ENCODE data around the gene NELFB.
A peak's percentile ranks its signal among the peaks of the same experiment; 100 is the strongest.

The NELFB gene

GRCh38 chr9:137299938-137300337 is 44.8 kb downstream of the NELFB start:
- Histone ChIP-seq H3K4me2 (ENCODE audit: low read length) (peak overlapping the region; percentile 73), H3K9ac (ENCODE audit: low read length) (no peak overlapping the region), H3K79me2 (ENCODE audit: low read length) (no peaks in the 10 kb centered on the region), H4K20me1 (ENCODE audit: insufficient read depth, low read length) (no peaks in the 10 kb centered on the region), H3K4me1 (ENCODE audit: low read length) (peaks cover 33% of the 10 kb centered on the region), H3K27ac (ENCODE audit: low read length) (no peak overlapping the region), H3K27me3 (ENCODE audit: low read depth, low read length) (no peaks in the 10 kb centered on the region), H3K9me3 (ENCODE audit: insufficient read depth, low read length) (no peaks in the 10 kb centered on the region), H3K36me3 (replicated peaks; ENCODE audit: low read depth, low read length) (no peaks in the 10 kb centered on the region), H3K4me3 (ENCODE audit: low read length) (no peak overlapping the region), H2AFZ (ENCODE audit: low read depth, low read length) (no peak overlapping the region)
- no peak for TF ChIP-seq EZH2phosphoT487 (IDR thresholded peaks at IDR 0.05; ENCODE audit: low read depth)
- no peak for TF ChIP-seq CTCF (IDR thresholded peaks at IDR 0.05; ENCODE audit: low read depth, low read length)

- peaks cover 33% of the 10 kb centered on the region for H3K4me1 ChIP-seq (ENCODE audit: low read length)
- no peak overlapping the region for H3K4me2 ChIP-seq (ENCODE audit: low read length)
- no peak overlapping the region for H3K4me3 ChIP-seq (ENCODE audit: low read length)
- H3K79me2 ChIP-seq (ENCODE audit: low read length) = no peaks in the 10 kb centered on the region
- H3K9ac ChIP-seq (ENCODE audit: low read length) = no peak overlapping the region
- no peaks in the 10 kb centered on the region for H3K27me3 ChIP-seq (ENCODE audit: low read depth, low read length)
- H3K9me3 ChIP-seq (ENCODE audit: insufficient read depth, low read length) = no peaks in the 10 kb centered on the region
- H3K36me3 ChIP-seq (replicated peaks; ENCODE audit: low read depth, low read length) = no peaks in the 10 kb centered on the region
- no peak overlapping the region for H2AFZ ChIP-seq (ENCODE audit: low read depth, low read length)
- no peak overlapping the region for H3K27ac ChIP-seq (ENCODE audit: low read length)
- TF ChIP-seq CTCF (IDR thresholded peaks at IDR 0.05; ENCODE audit: low read depth, low read length) (no peak), EZH2phosphoT487 (IDR thresholded peaks at IDR 0.05; ENCODE audit: low read depth) (no peak)
- no peaks in the 10 kb centered on the region for H4K20me1 ChIP-seq (ENCODE audit: insufficient read depth, low read length)
Observed at GRCh38 chr9:137300567-137301080, 45.5 kb downstream of the NELFB start.

GRCh38 chr9:137301081-137301947 is 46.2 kb downstream of the NELFB start:
- Histone ChIP-seq H2AFZ (ENCODE audit: low read depth, low read length) (no peak overlapping the region), H3K27me3 (ENCODE audit: low read depth, low read length) (no peaks in the 10 kb centered on the region), H3K4me1 (ENCODE audit: low read length) (peaks cover 33% of the 10 kb centered on the region), H3K27ac (ENCODE audit: low read length) (no peak overlapping the region), H3K9me3 (ENCODE audit: insufficient read depth, low read length) (no peaks in the 10 kb centered on the region), H4K20me1 (ENCODE audit: insufficient read depth, low read length) (no peaks in the 10 kb centered on the region), H3K4me2 (ENCODE audit: low read length) (no peak overlapping the region), H3K79me2 (ENCODE audit: low read length) (no peaks in the 10 kb centered on the region), H3K4me3 (ENCODE audit: low read length) (no peak overlapping the region), H3K9ac (ENCODE audit: low read length) (no peak overlapping the region), H3K36me3 (replicated peaks; ENCODE audit: low read depth, low read length) (no peaks in the 10 kb centered on the region)
- TF ChIP-seq EZH2phosphoT487 (IDR thresholded peaks at IDR 0.05; ENCODE audit: low read depth) (no peak), CTCF (IDR thresholded peaks at IDR 0.05; ENCODE audit: low read depth, low read length) (no peak)

GRCh38 chr9:137302118-137302448 is 47.0 kb downstream of the NELFB start, which contains the start of gene NRARP:
NRARP (minus strand) TSS chr9:137302271; CDS start chr9:137301928, 343 bp downstream.
- H3K27ac ChIP-seq (ENCODE audit: low read length) = no peak within 1 kb of the TSS
- peaks cover 30% of the 10 kb centered on the region for H3K4me1 ChIP-seq (ENCODE audit: low read length)
- no peak within 1 kb of the TSS for H2AFZ ChIP-seq (ENCODE audit: low read depth, low read length)
- H3K79me2 ChIP-seq (ENCODE audit: low read length) = no peaks in the 10 kb centered on the region
- H3K27me3 ChIP-seq (ENCODE audit: low read depth, low read length) = no peaks in the 10 kb centered on the region
- no peaks in the 10 kb centered on the region for H3K36me3 ChIP-seq (replicated peaks; ENCODE audit: low read depth, low read length)
- H3K4me2 ChIP-seq (ENCODE audit: low read length) = no peak within 1 kb of the TSS
- H3K4me3 ChIP-seq (ENCODE audit: low read length) = no peak within 1 kb of the TSS
- TF ChIP-seq EZH2phosphoT487 (IDR thresholded peaks at IDR 0.05; ENCODE audit: low read depth) (no peak), CTCF (IDR thresholded peaks at IDR 0.05; ENCODE audit: low read depth, low read length) (no peak)
- no peak within 1 kb of the TSS for H3K9ac ChIP-seq (ENCODE audit: low read length)
- H4K20me1 ChIP-seq (ENCODE audit: insufficient read depth, low read length) = no peaks in the 10 kb centered on the region
- H3K9me3 ChIP-seq (ENCODE audit: insufficient read depth, low read length) = no peaks in the 10 kb centered on the region

All from OCI-LY3 (cell line).